Cerebellar nuclear complex (tissue), 1 donor: ENCODE data around the gene PLXND1.
"Not testable (repeated sequence)": the region's sequence is repeated elsewhere in the genome, so short reads cannot be mapped to it uniquely, and the experiment has no call there.

Experiments
- DNase-seq, 2 experiments: peaks; one replicate each; lab custom pipeline; 2025; lab: John Stamatoyannopoulos, UW

Gene PLXND1

GRCh38 chr3:129549006-129549800 lies 57.3 kb downstream of the PLXND1 start:
- DNase-seq: no peak

DNA sequence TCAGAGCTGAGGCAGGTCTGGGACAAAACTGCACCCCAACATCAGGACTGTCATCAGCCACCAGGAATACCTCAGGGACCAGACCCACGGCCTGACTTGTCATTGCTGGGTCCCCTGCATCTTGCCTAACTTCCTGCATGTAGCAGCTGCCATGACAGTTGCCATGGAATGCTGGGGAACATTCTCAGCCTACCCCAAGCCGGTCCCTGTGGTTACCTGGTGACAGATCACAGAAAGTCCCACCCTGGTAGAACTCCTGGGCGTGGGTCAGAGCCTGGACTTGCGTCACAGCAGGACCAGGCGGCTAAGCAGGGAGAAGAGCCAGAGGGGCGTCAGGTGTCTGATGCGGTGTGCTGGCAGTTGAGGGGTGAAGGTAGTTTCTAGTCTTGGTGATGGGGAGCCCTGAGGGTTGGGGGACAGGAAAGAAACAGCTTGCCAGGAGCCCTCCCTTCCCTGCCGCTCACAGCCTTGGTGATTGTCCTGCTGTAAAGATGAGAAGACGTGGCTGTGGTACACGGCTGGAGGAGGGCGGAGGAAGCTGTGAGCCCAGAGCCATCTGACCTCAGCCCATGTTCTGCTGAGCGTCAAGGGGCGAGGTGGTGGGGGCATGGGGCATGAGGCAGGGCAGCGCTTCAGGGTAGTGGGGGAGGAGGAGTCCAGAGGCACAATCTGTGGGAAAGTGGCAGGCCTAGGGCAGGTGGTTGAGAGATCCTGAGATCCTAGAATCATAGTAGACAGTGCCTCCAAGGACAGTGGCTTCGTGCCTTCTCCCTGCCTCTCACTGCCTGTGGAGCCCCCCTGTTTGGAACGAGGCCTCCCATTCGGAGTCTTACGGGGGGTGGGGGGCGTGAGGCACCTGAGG lies 58.1 kb downstream of the PLXND1 start:
- no peak for DNase-seq

GRCh38 chr3:129547241-129547640 lies 59.2 kb downstream of the PLXND1 start:
- no peak for DNase-seq

DNA sequence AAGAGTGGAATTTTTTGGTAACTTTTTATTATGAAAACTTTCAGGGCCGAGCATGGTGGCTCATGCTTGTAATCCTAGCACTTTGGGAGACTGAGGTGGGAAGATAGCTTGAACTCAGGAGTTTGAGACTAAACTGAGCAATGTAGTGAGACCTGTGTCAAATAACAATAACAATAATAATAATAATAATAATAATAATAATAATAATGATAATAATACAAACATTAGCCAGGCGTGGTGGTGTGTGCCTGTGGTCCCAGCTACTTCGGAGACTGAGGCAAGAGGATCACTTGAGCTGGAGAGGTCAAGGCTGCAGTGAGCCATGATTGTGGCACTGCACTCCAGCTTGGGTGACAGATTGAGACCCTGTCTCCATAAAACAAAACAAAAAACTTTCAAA lies 60.5 kb downstream of the PLXND1 start:
- not testable (repeated sequence) for DNase-seq

- no peak for DNase-seq
Observed at GRCh38 chr3:129543999-129544398, 62.5 kb downstream of the PLXND1 start.

DNA sequence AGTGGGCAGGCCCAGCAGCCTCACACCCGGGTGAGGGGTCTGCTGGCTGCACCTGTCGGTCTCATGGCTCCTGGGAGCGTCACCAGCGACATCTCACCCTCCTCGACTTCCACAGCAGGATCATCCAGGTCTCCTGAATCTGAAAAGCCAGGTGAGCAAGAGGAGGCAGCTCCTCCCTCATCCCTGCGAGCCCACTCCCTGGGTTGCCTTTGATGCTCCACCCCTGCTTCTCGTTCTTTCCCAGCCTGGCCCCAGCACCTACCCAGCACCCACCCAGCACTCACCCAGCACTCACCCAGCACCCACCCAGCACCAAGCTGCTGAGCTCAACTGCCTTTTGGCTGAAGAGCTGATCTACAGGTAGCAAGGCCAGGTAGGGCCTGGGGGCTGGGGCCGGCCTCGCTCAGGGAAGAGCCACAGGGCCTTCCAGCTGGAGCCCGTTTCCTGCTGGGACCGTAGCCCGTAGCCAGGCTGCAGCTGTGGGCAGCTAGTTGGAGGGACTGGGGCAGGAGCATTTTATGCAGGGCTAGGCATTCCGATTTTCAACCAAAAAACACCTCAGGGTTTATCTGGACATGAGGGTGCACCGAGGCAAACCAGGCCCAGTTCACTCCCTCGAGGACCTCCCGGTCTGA lies 63.2 kb downstream of the PLXND1 start, which contains the start of gene H1-8:
H1-8 (plus strand) TSS at position 20 of the 635 bp plus-strand sequence; CDS start at position 64, 44 bp downstream.
- DNase-seq: no peak

DNA sequence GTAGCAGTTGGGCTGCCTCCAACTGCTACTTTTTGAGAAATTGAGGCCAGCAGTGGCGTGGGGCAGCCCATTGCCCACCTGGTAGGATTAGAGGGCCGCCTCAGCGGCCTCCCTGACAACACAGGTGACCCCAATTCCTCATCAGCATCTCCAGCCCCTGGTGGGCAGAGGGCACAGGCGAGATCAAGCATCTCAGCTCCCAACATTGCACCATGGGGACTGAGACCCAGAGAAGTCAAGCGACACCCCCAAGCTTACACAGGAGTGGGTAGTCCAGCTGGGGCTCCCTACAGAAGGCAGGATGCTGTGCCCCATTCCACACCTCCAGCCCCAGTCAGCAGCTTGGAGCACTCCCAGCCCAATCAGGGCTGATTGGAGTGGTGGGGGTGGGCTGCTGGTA lies 63.7 kb downstream of the PLXND1 start:
- no peak for DNase-seq

DNA sequence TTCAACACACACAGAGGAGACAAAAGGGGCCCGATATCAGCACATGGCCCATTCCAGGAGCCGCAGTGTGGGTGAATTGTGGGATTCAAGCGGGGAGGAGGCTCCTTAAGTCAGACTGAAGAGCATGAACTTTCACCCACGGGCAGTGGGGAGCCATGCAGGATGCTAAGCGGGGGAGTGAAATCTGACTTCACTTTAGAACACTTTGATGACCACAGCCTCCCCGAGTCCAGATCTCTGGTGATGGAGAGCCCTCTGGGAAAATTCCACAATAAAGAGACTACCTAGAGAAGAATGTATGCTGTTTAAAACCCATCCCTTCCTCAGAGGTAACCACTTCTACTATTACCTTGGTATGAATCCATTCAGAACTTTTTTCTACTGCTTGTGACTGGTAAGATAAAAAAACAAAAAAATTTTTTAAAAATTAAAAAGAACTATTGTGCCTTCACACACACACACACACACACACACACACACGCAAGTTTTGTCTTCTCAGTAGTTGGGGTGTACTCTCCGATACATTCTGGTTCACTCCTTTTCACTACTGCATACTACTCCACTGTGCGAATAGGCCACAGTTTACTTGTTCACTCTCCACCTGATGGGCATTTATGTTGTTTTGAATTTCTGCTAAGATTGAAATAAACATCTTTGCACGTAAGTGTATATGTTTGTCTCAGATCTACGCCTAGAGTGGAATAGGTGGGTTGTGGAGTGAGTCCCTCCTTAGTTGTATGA lies 65.5 kb downstream of the PLXND1 start:
- DNase-seq: no peak

- DNase-seq: no peak
Observed at GRCh38 chr3:129539206-129539605, 67.3 kb downstream of the PLXND1 start.

GRCh38 chr3:129536804-129537203 lies 69.7 kb downstream of the PLXND1 start:
- no peak for DNase-seq

DNA sequence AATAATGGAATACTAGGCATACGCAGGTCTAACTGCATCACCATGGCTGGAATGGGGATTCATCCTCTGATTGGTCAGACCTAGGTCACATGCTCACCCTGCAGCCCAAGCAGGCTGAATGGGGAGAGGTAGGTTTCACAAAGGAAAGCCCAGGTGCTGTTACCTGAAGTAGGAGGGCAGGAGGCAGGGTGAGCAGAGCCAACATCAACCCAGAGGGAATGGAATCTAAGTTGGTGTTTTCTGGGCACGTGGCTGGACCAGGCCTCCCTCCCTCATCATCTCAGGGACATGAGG lies 70.2 kb downstream of the PLXND1 start:
- no peak for DNase-seq

DNA sequence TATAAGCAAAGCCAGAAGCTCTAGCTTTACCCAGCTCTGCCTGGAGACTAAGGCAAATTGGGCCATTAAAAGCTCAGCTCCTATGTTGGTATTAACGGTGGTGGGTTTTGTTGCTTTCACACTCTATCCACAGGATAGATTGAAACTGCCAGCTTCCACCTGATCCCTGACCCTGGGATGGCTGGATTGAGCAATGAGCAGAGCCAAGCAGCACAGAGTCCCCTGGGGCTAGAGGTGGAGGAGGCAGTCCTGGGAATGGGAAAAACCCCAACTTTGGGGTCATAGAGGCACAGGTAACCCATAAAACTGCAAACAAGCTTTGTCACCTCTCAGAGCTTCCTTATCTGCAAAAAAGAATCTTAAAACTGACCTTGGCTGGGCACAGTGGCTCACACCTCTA lies 71.4 kb downstream of the PLXND1 start:
- DNase-seq: no peak

DNA sequence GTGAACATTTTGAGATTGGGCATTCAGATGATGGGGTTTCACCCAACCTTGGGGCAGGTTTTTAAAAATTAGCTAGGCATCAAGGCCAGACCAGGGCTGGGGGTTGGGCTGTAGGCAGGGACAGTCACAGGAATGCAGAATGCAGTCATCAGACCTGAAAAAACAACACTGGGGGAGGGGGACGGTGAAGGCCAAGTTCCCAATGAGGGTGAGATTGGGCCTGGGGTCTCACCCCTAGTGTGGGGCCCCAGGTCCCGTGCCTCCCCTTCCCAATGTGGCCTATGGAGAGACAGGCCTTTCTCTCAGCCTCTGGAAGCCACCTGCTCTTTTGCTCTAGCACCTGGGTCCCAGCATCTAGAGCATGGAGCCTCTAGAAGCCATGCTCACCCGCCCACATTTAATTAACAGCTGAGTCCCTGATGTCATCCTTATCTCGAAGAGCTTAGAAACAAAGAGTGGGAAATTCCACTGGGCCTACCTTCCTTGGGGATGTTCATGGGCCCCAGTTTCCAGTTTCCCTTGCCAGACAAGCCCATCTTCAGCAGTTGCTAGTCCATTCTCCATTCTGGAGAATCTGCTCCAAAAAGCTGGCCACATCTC lies 71.9 kb downstream of the PLXND1 start:
- no peak for DNase-seq

DNA sequence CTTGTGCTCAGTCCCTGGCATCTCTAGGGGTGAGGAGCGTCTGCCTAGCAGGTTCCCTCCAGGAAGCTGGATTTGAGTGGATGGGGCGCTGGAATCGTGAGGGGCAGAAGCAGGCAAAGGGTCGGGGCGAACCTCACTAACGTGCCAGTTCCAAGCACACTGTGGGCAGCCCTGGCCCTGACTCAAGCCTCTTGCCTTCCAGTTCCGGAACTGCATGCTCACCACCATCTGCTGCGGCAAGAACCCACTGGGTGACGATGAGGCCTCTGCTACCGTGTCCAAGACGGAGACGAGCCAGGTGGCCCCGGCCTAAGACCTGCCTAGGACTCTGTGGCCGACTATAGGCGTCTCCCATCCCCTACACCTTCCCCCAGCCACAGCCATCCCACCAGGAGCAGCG lies 73.1 kb downstream of the PLXND1 start:
- no peak for DNase-seq

- no peak for DNase-seq
Observed at GRCh38 chr3:129532261-129532660, 74.2 kb downstream of the PLXND1 start.

GRCh38 chr3:129531699-129532098 lies 74.8 kb downstream of the PLXND1 start:
- no peak for DNase-seq

DNA sequence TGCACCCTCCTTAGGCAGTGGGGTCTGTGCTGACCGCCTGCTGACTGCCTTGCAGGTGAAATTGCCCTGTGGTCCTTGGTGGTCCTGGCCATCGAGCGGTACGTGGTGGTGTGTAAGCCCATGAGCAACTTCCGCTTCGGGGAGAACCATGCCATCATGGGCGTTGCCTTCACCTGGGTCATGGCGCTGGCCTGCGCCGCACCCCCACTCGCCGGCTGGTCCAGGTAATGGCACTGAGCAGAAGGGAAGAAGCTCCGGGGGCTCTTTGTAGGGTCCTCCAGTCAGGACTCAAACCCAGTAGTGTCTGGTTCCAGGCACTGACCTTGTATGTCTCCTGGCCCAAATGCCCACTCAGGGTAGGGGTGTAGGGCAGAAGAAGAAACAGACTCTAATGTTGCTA lies 75.7 kb downstream of the PLXND1 start:
- no peak for DNase-seq

GRCh38 chr3:129530251-129530791 lies 76.2 kb downstream of the PLXND1 start:
- DNase-seq: no peak

DNA sequence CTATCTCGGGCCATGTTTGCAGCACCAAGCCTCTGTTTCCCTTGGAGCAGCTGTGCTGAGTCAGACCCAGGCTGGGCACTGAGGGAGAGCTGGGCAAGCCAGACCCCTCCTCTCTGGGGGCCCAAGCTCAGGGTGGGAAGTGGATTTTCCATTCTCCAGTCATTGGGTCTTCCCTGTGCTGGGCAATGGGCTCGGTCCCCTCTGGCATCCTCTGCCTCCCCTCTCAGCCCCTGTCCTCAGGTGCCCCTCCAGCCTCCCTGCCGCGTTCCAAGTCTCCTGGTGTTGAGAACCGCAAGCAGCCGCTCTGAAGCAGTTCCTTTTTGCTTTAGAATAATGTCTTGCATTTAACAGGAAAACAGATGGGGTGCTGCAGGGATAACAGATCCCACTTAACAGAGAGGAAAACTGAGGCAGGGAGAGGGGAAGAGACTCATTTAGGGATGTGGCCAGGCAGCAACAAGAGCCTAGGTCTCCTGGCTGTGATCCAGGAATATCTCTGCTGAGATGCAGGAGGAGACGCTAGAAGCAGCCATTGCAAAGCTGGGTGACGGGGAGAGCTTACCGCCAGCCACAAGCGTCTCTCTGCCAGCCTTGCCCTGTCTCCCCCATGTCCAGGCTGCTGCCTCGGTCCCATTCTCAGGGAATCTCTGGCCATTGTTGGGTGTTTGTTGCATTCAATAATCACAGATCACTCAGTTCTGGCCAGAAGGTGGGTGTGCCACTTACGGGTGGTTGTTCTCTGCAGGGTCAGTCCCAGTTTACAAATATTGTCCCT lies 76.9 kb downstream of the PLXND1 start:
- no peak for DNase-seq

DNA sequence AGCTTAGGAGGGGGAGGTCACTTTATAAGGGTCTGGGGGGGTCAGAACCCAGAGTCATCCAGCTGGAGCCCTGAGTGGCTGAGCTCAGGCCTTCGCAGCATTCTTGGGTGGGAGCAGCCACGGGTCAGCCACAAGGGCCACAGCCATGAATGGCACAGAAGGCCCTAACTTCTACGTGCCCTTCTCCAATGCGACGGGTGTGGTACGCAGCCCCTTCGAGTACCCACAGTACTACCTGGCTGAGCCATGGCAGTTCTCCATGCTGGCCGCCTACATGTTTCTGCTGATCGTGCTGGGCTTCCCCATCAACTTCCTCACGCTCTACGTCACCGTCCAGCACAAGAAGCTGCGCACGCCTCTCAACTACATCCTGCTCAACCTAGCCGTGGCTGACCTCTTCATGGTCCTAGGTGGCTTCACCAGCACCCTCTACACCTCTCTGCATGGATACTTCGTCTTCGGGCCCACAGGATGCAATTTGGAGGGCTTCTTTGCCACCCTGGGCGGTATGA lies 77.8 kb downstream of the PLXND1 start, which contains the start of gene RHO:
RHO (plus strand) TSS at position 51 of the 512 bp plus-strand sequence; CDS start at position 146, 95 bp downstream.
- no peak for DNase-seq
